ENCODE results near the gene RNH1.

Gene RNH1

DNA sequence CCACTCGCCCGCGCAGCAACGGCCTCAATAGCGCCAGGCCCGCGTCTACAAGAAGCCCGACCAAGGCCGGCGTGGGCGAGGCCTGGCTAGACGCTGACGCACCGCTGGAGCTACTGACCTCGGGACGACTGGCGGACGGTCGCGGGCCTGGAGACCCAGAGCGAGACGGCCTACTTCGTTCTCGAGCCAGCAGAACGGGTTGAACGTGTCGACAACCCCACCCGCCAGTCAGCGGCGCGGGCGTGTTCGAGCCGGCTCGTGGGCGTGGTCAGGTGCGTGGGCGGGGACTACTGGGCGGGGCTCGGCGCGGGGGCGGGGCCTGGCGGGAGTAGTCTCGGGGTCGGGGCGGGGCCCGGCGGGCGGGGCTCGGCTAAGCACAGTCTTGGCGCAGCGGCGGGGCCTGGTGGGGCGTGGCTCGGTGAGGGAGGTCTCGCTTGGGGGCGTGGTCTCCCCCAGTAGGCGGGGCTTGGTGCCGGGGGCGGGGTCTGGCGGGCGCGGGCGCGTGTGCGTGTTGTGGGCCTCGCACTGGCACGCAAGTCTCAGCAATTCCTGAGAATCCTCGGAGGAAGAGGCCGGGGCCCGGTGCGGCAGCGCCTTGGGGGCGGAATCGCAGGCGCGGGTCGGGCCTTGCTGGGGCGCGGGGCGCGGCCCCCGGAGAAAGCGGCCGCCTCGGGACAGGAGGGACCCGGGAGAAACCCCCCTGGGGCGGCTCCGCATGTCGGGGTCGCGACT, at the start of gene RNH1:
TSS of gene RNH1 (minus strand) at position 248 of the 732 bp plus-strand sequence. CDS start 5,080 bp downstream, outside the sequence.
- DNase-seq (ENCODE audit: low read depth in 3 of 3) = peak; percentile 99 to 100 (median 99)

DNA sequence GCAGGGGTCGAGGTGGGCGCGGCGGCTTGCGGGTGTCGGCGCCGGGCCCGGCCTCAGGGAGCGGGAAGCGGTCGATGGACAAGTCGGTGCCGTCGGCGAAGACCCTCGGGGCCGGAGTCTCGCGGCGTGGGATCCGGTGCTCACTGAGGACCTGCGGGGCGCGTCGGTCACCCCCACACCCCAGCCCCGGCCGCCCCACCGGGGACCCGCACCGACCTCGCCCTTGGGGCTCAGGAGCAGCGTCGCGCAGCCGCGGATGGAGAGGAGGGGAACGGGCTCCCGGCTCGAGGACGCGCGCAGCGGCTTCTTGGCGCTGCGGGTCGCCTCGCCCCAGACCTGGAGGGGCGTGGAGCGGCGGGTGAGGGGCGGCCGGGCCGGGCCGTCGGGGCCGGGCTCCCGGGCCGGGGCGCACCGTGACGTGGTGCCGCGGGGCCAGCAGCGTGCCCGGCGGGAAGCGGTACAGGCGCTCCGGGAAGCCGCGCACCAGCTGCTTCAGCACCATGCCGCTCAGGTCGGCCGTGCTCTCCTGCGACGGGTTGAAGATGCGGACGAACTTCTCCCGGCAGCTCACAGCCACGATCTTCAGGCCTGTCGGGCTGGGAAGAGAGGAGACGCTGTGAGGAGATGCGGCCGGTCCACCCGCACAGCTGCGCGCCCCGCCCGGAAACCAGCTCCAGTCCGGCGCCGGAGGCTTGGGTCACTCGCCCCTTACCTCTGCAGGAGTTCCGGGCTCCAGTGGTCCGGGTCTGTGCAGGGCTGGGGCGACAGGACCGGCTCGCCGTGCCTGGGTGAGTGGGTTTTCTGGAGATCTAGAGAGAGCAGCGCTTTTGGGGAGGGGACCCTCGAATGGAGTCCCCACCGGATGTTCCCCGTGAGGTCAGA, 49.0 kb upstream of the RNH1 start:
- DNase-seq (ENCODE audit: low read depth in 3 of 3) = no peak

DNA sequence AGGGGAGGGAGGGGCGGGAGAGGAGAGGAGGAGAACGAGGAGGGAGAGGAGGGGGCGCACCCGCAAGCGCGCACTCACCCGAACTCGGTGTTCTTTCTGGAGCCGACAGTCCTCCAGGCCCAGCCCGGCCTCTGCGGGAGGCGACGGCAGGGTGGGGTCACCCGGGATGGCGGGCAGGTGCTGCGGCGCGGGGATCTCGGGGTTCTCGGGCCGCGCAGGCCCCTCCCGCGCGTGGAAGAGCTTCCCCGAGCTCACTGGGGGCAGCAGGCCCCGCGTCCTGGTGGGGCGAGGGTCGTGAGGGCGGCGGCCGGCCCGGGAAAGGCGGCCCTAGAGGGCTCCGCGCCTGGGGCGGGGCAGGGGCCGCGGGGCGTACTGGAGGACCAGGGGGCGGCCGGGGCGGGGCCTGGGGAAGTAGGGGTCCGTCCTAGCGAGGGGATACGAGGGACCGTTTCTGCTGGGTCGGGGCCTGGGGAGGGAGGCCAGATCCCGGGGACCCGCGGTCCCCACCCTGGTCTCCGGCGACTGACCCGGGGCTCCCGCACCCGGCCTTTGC, 48.3 kb upstream of the RNH1 start:
- no peak for DNase-seq (ENCODE audit: low read depth in 3 of 3)

DNA sequence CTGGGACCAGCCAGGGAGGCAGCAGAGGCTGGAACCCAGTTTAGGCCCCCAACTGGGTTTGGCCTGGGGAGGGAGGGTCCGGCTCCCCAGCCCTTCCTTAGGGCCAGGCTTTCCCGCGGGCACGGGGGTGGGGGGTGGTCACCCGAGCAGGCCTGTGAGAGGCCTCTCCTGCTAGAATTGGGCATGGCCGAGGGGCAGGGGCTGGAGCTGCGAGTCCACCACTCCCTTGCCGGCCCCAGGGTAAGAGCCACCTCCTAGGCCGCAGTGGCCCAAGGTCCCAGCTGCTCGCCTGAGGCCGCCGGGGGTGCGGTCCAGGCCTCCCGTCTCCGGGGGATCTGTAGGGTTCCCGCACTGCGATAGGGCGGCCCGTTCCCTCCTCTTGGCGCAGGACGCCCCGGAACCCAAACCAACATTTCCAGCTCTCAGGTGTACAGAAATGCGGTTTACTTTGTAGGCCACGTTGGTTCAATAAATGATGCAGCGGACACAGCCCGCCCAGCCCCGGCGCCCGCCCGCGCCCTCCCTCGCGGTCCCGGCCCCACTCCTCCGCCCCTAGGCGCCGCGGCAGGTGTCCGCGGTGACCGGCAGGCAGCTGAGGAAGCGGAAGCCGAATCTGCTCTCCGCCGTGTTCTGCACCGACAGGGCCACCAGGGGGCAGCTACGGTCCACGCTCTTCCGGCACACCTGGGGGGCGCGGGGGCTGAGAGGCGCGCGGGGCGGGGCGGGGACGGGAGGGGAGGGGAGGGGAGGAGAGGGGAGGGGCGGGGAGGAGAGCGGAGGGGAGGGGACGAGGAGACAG, 47.6 kb upstream of the RNH1 start:
- peak; percentile 48 to 75 (median 57) for DNase-seq (ENCODE audit: low read depth in 3 of 3)

DNA sequence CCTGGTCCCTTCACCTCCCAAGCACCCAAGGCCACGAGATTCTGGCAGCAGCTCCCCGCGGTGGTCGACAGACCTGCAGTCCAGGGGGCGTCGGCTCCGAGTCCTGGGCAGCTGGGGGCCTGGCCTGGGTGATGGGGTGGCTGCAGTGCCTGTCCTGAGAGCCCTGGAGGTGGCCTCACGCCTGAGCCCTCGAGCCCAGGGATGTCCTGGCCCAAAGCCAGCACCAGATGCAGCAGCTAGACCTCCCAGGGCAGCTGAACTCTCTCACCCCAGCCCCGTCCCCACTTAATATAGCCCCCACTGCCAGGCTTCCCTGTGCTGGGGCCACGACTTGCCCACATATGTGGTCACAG, 46.9 kb upstream of the RNH1 start:
- no peak for DNase-seq (ENCODE audit: low read depth in 3 of 3)

DNA sequence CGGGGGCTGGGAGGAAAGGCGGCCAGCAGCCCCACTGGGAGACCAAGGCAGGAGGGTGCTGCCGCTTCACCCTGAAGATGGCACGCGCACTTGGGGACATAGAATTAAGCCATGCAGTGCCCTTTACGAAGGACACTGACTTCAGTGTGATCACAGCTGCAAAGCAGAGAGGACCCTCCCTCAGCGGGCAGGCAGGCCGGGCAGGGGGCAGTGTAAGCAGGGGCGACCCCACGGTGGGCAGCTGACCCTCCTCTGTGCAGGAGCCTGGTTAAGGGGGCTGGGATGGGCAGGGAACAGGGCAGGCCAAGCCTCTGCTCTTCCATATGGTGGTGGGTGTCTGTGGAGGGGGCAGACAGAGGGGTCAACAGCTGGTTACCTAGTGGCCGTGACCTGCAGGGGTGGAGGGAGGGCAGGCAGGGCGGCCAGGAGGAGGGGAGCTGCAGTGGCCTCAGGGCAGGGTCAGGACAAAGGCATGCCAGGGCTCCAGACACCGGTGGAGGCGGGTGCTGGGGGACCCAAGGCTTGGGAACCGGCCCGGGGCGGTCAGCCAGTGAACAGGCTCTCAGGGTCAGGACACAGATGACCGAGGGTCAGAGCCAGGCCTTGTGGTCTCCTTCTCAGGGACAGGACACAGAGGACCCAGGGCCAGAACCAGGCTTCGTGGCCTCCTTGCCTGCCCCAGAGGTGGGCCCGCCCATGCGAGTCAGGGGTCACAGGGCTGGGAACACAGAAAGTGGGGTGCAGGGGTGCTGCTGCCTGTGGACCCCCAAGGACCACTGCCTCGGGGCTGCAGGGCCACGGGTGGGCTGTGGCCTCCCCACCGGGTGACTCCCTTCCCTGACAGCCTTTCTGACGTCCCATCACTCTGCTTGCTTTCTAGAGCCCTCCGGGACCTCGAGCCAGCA, 46.3 kb upstream of the RNH1 start:
- DNase-seq (ENCODE audit: low read depth in 3 of 3) = no peak

DNA sequence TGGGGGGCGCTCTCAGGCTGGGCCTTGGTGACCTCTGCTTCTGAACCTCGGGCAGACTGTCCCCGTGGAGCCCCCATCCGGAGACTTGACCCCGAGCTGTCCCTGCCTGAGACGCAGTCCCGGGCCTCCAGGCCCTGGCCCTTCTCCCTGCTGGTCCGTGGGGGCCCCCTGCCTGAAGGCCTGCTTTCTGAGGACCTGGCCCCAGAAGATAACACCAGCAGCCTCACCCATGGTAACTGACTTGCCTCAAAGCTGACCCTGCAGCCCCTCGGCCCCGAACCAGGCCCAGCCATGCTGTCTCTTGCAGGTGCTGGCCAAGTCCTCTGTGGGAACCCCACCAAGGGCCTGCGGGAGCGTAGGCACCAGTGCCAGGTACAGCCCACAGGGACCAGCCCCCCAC, 44.6 kb upstream of the RNH1 start:
- DNase-seq (ENCODE audit: low read depth in 3 of 3) = no peak

DNA sequence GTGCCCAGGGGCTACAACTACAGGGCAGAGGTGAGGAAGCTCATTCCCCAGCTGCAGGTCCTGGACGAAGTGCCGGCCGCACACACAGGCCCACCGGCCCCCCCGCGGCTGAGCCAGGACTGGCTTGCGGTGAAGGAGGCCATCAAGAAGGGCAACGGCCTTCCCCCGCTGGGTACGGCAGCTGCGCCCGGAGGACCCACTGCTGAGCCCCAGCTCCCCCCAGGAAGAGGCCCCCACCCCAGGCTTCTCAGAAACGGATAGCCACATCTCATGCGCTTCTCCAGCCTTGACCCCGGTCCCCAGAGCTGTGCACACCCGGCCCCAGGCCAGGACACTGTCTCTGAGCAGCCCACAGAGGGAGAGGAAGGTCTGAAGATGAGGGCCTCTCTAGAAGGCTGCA, 44.1 kb upstream of the RNH1 start:
- DNase-seq (ENCODE audit: low read depth in 3 of 3) = no peak

DNA sequence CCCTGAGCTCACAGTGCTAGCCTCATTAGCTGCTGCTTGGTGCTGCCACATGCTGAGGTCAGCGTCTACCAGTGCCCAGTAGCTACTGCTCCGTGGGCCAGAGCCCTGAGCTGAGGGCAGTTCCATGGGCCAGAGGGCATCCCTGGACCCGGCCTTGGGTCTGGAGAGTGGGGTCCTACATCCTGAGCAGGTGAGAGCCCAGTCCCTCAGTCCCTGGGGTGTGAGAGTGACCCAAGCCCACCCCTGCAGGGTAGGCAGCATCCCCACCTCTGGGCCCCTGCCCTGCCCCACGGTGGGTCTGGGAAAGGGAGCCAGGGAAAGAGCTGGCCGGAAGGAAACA, 43.7 kb upstream of the RNH1 start:
- DNase-seq (ENCODE audit: low read depth in 3 of 3) = no peak

DNA sequence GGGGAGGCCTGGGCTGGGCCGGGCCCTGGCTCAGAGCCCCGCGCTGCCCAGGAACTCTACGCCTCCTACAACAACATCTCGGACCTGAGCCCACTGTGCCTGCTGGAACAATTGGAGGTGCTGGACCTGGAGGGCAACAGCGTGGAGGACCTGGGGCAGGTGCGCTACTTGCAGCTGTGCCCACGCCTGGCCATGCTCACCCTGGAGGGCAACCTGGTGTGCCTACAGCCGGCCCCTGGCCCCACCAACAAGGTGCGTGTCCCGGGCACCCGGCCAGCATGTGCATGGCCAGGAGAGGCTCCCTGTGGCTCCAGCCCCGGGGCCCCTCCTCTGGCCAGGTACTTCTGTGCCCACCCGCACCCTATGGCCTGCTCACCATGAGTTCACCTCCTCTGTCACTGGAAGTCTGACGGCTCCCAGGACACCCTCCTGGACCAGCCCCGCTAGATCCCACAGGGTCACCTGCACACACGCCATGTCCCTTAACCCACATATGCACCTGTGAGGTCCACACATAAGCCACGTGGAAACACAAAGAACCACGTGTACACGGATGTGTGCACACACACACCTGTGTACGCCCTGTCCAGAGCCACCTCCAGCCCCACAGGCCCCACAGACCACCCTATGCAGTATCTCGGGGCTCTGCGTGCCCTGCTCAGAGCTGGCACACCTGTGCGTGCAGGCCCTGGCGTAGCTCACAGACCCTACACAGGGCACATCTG, 43.1 kb upstream of the RNH1 start:
- no peak for DNase-seq (ENCODE audit: low read depth in 3 of 3)

DNA sequence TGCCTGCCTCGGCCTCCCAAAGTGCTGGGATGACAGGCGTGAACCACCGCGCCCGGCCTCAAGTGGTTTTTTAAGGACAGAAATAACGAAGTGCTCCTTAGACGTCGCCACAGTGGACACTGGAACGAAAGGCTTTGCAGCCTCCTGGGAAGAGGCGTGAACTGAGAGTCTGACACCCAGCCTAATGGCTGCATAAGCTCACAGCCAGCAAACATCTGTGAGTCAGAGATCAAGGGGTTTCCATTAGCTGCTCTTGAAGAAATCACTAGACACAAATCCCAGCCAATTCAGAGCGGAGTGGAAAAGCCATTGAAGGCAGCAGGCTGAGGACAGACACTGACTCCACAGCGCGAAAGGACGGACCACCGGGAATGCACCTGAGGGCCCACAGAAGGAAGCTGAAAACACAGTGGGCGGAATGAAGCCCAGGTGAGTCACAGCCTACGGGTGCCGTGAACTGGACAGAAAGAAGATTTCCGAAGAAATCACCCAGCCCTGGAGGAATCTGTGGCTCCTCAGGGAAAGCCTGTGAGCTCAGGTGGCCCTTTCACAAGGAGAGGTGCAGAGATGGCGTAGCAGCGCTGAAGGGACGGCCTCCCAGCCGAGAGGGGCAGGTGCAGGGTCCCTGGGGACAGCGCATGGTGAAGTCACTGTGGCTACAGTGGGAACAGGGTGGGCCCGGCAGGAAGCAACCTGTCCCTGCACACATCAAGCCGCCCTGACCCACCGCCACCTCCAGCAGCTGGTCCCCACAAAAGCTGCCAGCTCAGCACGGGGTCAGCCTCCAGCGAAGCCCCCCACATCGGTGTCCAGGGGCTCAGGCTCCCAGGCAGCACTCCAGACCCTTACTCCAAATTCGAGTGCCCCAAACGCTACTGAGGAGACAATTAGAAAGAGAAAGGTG, 41.9 kb upstream of the RNH1 start:
- no peak for DNase-seq (ENCODE audit: low read depth in 3 of 3)

DNA sequence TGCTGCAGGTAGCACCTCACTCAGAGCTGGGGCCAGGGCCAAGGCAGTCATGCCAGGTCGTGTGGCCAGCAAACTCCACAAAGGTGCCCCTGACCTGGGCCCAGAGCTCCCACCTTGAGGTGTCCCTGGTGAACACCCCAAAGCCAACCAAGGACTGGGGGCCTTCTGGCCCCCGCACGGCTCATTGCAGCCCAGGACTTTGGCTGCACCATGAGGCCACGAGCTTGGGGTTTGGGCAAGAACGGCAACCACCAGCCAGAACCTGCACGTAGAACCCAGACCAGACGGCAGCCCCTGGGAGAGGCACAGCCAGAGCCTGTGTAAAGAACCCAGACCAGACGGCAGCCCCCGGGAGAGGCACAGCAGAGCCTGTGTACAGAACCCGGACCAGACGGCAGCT, 38.1 kb upstream of the RNH1 start:
- DNase-seq (ENCODE audit: low read depth in 3 of 3) = no peak

DNA sequence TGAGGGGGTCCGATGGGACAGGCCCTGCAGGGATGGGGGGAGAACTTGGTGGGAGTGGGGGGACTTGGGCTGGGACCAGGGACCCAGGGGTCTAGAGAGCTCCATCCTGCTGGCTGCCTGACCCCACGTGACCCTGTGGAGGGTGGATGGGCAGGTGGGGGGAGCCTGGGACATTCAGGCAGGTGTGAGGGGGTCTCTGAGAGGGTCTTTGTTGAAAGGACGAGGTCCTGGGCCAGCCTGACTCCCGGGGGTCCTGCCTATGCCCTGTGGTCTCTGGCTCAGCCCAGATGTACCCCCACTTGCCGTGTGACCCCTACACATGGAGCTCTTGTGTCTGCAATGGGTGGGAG, 37.8 kb upstream of the RNH1 start:
- DNase-seq (ENCODE audit: low read depth in 3 of 3) = no peak

DNA sequence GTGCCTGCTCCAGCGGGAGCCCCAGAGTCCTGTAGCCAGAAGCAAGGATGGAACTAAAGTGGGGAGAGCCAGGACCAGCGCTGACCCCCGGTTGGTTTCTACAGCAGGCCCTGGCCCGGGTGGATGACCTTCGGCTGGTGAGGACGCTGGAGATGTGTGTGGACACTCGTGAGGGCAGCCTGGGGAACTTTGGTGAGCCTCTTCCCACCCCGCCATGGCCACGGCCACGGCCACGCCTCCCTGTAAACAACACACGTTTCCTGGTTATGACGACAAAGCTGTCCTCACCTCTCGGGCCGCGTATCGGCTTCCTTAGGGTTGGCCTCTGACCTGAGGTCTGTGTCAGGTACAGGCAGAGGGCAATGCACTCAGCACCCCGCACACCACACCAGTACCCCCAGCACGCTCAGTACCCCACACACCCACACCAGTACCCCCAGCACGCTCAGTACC, 34.4 kb upstream of the RNH1 start:
- no peak for DNase-seq (ENCODE audit: low read depth in 3 of 3)

DNA sequence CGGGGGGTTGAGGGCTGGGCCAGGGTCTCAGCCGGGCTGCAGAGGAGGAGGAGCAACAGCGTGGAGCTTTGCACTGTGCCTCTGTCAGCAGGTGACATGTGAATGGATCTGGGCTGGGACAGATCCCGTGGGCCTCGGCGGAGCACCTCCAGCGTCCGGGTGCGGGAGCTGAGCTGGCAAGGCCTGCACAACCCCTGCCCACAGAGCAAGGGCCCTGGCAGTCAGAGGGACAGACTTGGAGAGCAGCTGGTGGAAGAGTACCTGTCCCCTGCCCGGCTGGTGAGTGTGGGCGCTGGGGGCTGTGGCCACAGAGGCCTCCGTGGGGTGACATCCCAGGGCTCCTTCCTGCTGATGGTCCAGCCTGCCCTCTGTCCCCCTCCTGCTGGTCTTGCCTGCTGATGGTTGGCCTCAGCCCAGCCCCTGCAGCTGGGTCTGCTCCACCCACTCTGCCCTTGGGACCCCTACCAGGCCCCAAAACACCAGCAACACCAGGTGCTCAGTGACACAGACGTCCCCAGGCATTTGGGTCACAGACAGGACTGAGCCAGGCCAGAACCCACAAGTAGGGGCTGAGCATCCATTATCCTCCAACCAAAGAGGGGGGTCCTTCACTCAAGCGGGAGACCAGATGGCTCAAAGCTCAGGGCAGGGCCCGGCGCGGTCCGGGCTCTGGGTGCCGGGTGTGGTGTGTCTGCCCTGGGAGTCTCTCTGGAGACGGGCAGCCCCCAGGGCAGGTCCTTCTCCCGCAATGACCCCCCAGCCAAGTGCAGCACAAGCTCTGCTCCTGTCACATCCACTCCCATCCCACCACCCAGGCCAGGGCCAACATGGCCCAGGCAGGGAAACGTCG, 33.8 kb upstream of the RNH1 start:
- DNase-seq (ENCODE audit: low read depth in 3 of 3) = no peak

DNA sequence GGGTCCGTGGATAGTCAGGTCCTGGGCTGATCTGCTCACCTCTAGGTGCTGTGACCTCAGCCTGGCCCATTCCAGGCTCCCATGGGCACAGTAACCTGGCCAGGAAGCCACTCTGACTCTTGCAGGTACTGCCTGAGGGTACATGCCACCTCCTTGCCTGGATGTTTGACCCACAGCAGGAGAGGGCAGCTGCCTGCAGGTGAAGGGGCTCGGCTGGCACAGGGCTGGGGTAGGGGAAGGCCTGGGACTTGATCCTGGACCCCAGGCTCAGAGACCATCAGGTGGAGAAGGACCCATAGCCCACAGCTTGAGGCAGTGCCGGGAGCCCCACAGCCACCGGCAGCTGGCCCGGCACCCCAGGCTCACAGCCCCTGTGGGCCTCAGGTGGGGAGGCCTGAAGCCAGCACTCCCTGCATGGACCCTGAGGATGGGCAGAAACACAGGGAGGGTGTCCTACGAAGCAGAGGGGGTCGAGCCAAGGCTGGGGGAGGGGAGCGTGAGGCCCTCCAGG, 33.0 kb upstream of the RNH1 start:
- no peak for DNase-seq (ENCODE audit: low read depth in 3 of 3)

DNA sequence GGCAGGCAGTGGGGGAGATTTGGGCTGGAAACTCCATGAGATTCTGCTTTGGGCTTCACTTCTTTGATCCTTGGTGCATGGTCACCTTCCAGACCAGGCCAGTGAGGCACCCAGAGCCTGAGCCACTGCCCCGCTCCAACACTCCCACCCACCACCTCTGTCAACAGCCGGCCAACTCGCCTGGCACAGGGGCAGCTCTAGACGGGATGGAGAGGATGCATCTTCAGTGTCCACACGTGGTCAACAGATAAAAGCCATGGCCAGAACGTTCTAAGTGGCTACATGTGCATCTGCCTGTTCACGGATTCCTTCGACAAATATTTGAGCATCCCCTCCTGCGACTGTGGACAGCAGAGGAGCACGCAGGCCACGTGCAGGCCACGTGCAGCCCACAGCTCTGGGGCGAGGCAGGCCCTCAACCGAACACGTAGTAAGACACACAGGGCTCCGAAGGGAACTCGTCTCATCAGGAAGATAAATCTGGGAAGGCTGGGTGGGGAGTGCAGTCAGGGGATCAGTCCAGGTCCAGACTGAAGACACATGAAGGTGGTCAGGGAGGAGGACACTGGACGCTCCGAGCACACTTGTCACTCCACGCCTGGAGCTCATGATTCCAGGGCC, 31.5 kb upstream of the RNH1 start:
- no peak for DNase-seq (ENCODE audit: low read depth in 3 of 3)

Measured in stimulated activated CD4-positive, alpha-beta T cell treated with anti-CD3 and anti-CD28 coated beads, TNF-alpha, amount 100 ng/mL, for 24 hours (primary cell).